Omental fat pad (tissue), 4 donors: ENCODE results near the gene SCAI. TPM values are rescaled to one million over a fixed set of nuclear protein-coding genes. Genes with fewer than 3 reads are reported as not detected.
"Not testable (repeated sequence)": the region's sequence is repeated elsewhere in the genome, so short reads cannot be mapped to it uniquely, and the experiment has no call there.

Source experiments
- ATAC-seq: fragments of 150-250 bp; one replicate; pipeline ENCODE4 v1.9.1; 2016; ENCODE audit warnings: mild to moderate bottlenecking, moderate library complexity; ENCODE audit not compliant: low FRiP score
- DNase-seq: peaks from one replicate; pipeline ENCODE4 v3.0.0-alpha.2; 2019; ENCODE audit warnings: low spot score
- total RNA-seq, 4 donors: library from RNA; depleted of rRNA; stranded (reverse); fragments of >200 nt; gene quantifications; one replicate each; pipeline ENCODE4 v1.1.0, GENCODE V29; 2016
- TF ChIP-seq, protein P1 (sequence below), 3 donors: fragments of 450-650 bp; IDR thresholded peaks; one replicate each; pipeline ENCODE4 v1.5.1; 2016 to 2017; ENCODE audit warnings: antibody characterized with exemption in 3 of 3, mild to moderate bottlenecking in 3 of 3, moderate library complexity in 2 of 3

The SCAI gene
- total RNA-seq, 4 donors from 2014 or later = 4.0 to 9.1 (median 6.6) TPM

DNA sequence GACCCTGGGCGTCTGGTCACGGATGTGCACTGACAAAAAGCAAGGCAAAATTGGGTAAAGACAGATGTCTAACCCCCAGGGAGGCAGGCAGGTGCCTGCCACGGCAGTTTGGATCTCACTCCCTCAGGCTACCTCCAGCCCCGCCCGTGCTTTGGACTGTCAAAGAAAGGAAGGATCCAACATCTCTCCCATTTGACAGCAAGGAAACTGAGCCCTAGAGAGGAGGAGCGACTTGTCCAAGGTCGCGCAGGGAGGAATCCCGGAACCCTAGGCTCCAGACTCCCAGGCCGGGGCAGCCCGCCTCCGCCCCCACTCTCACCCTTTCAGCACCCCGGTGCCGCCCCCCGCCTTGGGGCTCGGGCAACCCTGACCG is 202.8 kb downstream of the SCAI start:
- DNase-seq (peak; percentile 23), ATAC-seq (no peak)
- TF ChIP-seq, protein P1, sequence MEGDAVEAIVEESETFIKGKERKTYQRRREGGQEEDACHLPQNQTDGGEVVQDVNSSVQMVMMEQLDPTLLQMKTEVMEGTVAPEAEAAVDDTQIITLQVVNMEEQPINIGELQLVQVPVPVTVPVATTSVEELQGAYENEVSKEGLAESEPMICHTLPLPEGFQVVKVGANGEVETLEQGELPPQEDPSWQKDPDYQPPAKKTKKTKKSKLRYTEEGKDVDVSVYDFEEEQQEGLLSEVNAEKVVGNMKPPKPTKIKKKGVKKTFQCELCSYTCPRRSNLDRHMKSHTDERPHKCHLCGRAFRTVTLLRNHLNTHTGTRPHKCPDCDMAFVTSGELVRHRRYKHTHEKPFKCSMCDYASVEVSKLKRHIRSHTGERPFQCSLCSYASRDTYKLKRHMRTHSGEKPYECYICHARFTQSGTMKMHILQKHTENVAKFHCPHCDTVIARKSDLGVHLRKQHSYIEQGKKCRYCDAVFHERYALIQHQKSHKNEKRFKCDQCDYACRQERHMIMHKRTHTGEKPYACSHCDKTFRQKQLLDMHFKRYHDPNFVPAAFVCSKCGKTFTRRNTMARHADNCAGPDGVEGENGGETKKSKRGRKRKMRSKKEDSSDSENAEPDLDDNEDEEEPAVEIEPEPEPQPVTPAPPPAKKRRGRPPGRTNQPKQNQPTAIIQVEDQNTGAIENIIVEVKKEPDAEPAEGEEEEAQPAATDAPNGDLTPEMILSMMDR (IDR thresholded peaks at IDR 0.05) = no peak

DNA sequence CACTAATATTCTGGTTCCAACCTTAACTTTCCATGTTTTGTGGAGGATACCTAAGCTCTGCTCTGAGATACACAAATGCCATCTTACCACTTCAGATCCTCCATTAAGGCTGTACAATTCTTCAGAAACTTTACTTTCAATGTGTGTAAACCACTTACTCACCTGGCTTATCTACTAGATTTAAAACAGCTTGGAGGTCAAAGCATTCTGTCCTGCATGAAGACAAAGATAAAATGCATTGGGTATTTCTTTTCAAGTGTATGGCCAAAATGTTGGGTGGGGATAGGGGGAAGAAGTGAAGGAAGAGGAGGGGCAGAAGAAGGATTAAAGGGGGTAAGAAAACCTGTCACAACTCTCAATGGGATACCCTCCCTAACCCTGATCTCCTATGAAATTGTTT is 203.4 kb downstream of the SCAI start:
- ATAC-seq (no peak), DNase-seq (no peak)
- TF ChIP-seq, protein P1 (IDR thresholded peaks at IDR 0.05) = no peak

DNA sequence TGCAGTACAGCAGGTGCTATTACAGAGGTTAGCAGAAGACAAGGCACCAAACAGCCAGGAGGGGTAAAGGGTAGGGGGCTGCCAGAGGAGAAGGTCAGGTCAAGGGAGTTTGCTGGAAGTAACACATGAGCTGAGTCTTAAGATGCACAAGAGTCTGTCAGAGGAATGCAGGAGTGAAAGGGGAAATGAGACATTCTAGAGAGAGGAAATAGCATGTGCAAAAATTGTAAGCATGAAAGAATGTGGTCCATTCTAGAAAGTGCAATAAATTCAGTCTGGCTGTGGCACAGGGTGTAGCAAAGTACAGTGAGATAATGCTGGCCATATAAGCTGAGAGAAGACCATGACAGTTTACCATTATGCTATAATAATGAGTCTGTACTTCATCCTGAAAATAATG is 209.0 kb downstream of the SCAI start:
- ATAC-seq (no peak), DNase-seq (no peak)
- TF ChIP-seq, protein P1 (IDR thresholded peaks at IDR 0.05) = no peak

DNA sequence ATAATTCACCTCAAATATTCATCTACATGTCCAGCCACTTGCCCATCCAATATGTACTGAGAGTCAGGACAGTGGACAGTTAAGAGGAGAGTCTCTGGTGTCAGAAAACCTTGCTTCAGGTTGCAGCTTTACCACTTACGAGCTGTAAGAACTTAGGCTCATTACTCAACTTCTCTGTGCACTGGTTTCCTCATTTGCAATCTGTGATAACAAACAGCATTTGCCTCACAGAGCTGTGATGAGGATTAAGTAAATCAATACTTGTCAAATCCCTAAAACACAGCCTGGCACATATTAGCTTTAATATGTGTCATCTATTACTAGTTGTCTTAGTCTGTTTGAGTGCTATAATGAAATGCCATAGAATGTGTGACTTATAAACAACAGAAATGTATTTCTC is 211.0 kb downstream of the SCAI start:
- no peak for ATAC-seq
- TF ChIP-seq, protein P1 (IDR thresholded peaks at IDR 0.05) = no peak
- no peak for DNase-seq

DNA sequence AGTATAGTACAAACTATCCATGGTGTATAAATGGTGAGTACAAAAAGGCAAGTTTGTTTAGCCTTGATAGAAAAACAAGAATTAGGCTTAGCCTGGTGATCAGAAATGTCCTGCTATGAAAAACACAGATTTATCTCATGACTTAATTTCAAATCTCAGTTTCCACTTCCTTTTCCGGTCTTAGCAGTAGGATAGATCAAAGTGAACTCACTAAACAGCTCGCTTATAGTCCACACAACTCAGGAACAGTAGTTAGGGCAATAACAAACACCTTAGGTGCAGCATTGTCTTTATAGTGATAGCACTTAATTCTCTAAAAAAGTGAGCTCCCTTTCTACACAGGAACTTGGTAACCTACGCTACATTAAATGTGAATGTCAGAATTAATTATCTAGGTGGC is 213.9 kb downstream of the SCAI start:
- ATAC-seq = no peak
- no peak for DNase-seq
- TF ChIP-seq, protein P1 (IDR thresholded peaks at IDR 0.05) = no peak

DNA sequence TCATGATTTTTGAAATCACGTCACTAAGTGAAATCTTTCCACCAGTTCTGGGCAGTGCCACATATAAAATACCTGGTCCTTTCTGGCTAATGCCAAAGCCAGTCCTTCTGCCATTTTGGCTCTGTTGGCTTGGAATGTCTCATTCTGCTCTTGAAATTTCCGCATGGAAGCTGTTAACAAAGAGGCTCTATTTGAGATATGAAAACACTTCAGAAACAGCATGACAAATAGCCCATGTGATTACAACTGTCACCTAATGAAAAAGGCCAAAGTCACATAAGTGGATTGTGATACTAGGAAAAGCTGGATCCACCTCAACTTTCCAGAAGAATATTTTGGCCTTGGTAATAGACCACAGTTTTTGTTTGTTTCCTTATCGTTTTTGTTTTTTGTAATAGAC is 215.2 kb downstream of the SCAI start:
- TF ChIP-seq, protein P1 (IDR thresholded peaks at IDR 0.05) = no peak
- ATAC-seq = no peak
- DNase-seq = no peak

DNA sequence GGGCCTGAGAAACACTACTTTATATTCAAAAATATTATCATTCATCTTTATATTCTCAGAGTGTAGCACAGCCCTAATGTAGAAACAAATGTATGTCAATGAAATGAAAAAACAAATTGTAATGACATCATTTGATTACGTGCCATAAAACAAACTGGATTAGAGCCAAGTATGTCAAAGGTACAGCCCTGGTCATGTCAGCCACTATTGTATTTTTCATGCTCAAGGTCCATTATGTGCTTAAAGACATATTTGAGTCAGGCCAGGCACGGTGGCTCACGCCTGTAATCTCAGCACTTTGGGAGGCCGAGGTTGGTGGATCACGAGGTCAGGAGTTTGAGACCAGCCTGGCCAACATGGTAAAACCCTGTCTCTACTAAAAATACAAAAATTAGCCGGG is 222.9 kb downstream of the SCAI start:
- not testable (repeated sequence) for DNase-seq, ATAC-seq
